Prostate gland (tissue), 2 donors: ENCODE measurements around the gene SH3BGRL.

ENCODE experiments used
- CTCF ChIP-seq, 4 experiments: fragments of 200-600 bp in 2 of 4; fragments of 450-650 bp in 2 of 4; sonication (generic) in 2 of 4; IDR thresholded peaks; 1 replicate in 3 of 4; 2 replicates in 1 of 4; pipeline ENCODE4 v1.5.1; 2016 to 2019; ENCODE audit warnings: antibody characterized with exemption in 4 of 4, mild to moderate bottlenecking in 2 of 4, moderate library complexity in 2 of 4
- POLR2A ChIP-seq: fragments of 450-650 bp; IDR thresholded peaks from one replicate; pipeline ENCODE4 v1.6.1; 2016; ENCODE audit warnings: antibody characterized with exemption, mild to moderate bottlenecking

- no peak for TF ChIP-seq CTCF (IDR thresholded peaks at IDR 0.05)
- no peak for TF ChIP-seq POLR2A
These were observed 831 bp upstream of the SH3BGRL start for GRCh38 chrX:81201071-81201470.
